GM13977 (cell line): ENCODE results near the gene KIF5A.
A peak's percentile ranks its signal among the peaks of the same experiment; 100 is the strongest.

Experiments used
- DNase-seq: peaks from one replicate; pipeline ENCODE4 v3.0.0; 2012; ENCODE audit warnings: low spot score
- in situ Hi-C: fragments of 300-500 bp; cut with MboI; formaldehyde crosslinking; loops from one replicate; pipeline ENCODE4 v1.12.0; 2022; ENCODE audit warnings: low sequenced_read_pairs, low pct_unique_long_range_greater_than_20kb, mixed read lengths, inconsistent platforms; ENCODE audit not compliant: unreplicated experiment
- TF ChIP-seq, protein P1 (sequence below): IDR thresholded peaks from 2 replicates; pipeline ENCODE4 v1.5.1; 2012; ENCODE audit warnings: mild to moderate bottlenecking, control low read depth; ENCODE audit not compliant: insufficient read depth; ENCODE audit errors: extremely low read depth, missing control alignments

Gene KIF5A

DNA sequence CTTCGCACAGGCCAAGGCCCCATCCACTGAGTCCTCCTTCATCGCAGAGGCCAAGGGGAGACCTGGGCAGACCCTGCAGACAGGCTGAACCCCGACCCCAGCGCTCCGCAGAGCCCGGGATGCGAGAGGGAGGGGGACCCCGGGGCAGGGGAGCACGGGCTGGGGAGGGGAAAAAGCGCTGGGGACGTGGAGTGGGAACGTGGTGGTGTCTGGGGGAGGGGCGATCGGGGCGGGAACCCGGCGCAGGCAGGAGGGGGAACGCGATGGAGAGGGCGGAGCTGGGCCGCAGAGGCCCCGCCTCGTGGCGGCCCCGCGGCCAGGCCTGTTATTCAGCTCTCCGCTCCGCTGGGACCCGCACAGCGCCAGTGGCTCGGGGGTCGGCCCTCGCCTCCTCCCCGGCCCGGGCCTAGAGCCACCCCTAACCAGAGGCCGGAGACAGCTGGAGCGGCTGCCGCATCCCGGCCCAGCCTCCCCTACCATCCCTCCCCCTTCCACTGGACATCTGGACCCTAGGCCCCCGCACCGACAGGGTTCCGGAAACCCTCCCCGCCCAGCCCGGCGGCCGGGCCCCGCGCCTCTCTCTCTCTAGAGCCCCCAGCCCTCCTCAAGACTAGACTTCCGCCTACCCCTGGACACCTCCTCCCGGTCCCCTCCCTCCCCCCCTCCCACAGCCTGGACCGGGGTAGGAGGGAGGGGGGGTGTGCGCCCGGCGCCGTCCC, 61.4 kb downstream of the KIF5A start, which contains the start of gene ARHGEF25:
TSS of gene ARHGEF25 (plus strand) at position 328 of the 719 bp plus-strand sequence. CDS start 460 bp downstream, outside the sequence.
- DNase-seq = peak; percentile 92
- in situ Hi-C loops = no loop called here
- TF ChIP-seq, protein P1, sequence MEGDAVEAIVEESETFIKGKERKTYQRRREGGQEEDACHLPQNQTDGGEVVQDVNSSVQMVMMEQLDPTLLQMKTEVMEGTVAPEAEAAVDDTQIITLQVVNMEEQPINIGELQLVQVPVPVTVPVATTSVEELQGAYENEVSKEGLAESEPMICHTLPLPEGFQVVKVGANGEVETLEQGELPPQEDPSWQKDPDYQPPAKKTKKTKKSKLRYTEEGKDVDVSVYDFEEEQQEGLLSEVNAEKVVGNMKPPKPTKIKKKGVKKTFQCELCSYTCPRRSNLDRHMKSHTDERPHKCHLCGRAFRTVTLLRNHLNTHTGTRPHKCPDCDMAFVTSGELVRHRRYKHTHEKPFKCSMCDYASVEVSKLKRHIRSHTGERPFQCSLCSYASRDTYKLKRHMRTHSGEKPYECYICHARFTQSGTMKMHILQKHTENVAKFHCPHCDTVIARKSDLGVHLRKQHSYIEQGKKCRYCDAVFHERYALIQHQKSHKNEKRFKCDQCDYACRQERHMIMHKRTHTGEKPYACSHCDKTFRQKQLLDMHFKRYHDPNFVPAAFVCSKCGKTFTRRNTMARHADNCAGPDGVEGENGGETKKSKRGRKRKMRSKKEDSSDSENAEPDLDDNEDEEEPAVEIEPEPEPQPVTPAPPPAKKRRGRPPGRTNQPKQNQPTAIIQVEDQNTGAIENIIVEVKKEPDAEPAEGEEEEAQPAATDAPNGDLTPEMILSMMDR = no peak

DNA sequence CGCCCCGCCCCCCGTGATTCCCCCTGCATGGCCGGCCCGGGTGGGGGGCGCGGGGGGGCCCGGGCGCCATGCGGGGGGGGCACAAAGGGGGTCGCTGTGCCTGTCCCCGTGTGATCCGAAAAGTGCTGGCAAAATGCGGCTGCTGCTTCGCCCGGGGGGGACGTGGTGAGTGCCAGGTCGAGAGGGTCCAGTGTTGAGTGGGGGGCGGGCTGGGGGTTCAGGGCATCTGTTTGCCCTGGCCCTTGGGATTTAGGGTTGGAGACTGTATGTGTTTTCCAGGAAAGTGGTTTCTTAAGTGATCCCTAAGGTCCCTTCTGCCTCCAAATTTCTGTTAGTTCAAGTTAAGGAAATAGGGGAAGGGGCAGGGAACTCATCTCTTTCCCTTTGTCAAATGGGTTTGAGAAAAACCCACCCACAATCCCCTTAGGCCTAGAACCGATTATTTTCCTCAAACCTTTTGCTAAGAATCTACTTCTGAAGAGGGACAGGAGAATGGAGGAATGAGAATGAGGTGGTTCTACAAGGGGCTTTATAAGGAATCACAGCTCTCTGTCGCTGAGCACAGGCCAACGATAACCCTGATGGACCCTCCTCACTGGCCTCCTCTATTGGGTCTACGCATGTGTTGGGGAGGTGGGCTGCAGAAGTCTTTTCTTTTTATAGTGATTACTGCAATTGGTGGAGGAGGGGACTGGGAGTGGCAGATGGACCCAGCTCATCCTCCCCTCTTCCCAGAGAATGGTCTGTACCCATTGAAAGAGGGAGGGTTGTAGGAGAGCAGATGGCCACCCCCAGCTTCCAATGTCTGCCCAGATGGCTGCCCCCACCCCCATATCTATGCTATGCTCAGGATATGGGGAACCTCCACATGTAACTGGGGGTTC, 62.2 kb downstream of the KIF5A start:
- in situ Hi-C loops = no loop called here
- peak; percentile 30 for DNase-seq
- TF ChIP-seq, protein P1 = no peak

DNA sequence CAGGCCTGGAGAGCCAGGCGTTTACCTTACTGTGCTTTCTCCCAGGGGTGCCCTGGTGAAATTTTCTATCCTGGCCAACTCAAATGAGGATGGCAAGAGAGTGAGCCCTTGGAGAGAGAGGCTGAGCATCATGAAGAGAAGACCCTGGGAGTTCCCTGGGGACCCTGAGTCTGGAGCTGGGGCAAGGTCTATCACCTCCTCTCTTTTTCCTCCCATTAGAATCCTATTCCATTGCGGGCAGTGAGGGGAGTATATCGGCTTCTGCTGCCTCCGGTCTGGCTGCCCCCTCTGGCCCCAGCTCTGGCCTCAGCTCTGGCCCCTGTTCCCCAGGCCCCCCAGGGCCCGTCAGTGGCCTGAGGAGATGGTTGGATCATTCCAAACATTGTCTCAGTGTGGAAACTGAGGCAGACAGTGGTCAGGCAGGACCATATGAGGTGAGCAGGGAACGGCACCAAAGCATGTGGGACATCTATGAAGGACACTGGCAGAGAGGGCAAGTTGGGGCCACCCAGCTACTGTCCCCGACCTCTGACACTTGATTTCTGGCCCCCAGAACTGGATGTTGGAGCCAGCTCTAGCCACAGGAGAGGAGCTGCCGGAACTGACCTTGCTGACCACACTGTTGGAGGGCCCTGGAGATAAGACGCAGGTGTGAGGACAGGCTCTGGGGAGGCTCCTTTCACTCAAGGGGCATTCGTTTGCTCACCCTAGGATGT, 63.0 kb downstream of the KIF5A start:
- in situ Hi-C loops = no loop called here
- TF ChIP-seq, protein P1 = no peak
- peak; percentile 21 for DNase-seq

DNA sequence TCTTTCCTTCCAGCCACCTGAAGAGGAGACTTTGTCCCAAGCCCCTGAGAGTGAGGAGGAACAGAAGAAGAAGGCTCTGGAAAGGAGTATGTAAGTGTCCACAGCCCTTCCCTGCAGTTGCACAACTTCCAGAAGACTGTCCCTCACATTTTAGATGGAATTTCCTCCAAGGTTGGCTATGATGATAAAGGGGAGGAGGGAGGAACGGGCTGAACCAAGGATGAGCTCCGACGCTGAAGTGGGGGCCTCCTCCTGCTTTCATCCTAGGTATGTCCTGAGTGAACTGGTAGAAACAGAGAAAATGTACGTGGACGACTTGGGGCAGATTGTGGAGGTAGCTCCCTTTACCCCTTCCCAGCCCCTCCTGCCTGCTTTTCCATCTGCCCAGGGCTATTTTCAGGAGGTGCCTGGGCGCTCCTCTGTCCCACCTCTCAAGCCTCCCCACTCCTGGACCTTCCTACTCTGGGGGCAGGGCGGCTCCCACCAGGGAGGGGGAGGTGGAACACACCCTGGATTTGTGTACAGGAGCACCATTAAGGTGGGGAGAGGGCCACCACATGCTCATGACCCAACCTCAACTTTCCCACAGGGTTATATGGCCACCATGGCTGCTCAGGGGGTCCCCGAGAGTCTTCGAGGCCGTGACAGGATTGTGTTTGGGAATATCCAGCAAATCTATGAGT, 63.7 kb downstream of the KIF5A start:
- in situ Hi-C loops = no loop called here
- DNase-seq = peak; percentile 12

DNA sequence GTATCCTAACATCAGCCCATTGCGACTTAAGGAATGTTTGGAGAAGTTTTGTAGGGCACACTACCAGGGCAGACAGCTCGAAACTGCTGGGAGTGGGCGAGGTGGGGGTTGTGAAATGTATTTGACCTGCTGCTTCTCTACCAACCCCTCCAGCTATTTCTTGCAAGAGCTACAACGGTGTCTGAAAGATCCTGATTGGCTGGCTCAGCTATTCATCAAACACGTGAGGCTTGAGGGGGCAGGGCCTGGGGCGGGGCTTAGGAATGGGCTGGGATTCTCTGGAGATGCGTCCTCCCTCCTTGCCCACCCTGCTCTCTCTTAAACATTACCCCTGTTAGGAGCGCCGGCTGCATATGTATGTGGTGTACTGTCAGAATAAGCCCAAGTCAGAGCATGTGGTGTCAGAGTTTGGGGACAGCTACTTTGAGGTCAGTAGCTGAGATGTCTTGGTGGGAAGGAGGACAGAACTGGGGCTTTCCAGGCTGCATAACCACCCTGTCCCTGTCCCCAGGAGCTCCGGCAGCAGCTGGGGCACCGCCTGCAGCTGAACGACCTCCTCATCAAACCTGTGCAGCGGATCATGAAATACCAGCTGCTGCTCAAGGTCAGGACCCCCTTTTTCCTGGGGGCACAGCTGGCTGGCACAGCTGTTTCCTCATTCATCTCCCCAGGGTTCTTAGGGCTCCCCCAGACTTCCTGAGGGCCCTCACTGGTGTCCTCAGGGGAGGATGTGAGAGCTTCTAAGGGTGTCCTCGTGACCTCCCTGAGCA, 64.5 kb downstream of the KIF5A start:
- in situ Hi-C loops = no loop called here
- TF ChIP-seq, protein P1 = no peak
- DNase-seq = peak; percentile 89

More for the DNA sequence above, 63.7 kb downstream of the KIF5A start:
- TF ChIP-seq, protein P1 = no peak
